HG03097 (cell line): ENCODE data around the gene ADGRA3.

ENCODE experiments used
- ATAC-seq: cut with Tn5 transposase; IDR thresholded peaks from one replicate; pipeline ENCODE4 v1.9.1; 2021; ENCODE audit not compliant: unreplicated experiment, low FRiP score

Gene ADGRA3

GRCh38 chr4:22515888-22516541 is at the start of gene ADGRA3:
ADGRA3 (minus strand) TSS chr4:22516066; CDS start chr4:22515784, 282 bp downstream.
- no peak for ATAC-seq

GRCh38 chr4:22556495-22556894 is 40.6 kb upstream of the ADGRA3 start:
- ATAC-seq: no peak

GRCh38 chr4:22554670-22555069 is 38.8 kb upstream of the ADGRA3 start:
- no peak for ATAC-seq

GRCh38 chr4:22553560-22553959 is 37.7 kb upstream of the ADGRA3 start:
- ATAC-seq: no peak

- ATAC-seq: no peak
These were observed 36.9 kb upstream of the ADGRA3 start for GRCh38 chr4:22552812-22553211.

- ATAC-seq: no peak
These were observed 35.7 kb upstream of the ADGRA3 start for GRCh38 chr4:22551550-22551949.

- no peak for ATAC-seq
These were observed 30.4 kb upstream of the ADGRA3 start for GRCh38 chr4:22546299-22546698.

- no peak for ATAC-seq
These were observed 23.4 kb upstream of the ADGRA3 start for GRCh38 chr4:22539251-22539650.

GRCh38 chr4:22537864-22538263 is 22.0 kb upstream of the ADGRA3 start:
- no peak for ATAC-seq

- no peak for ATAC-seq
These were observed 18.5 kb upstream of the ADGRA3 start for GRCh38 chr4:22534374-22534773.

GRCh38 chr4:22532896-22533295 is 17.0 kb upstream of the ADGRA3 start:
- no peak for ATAC-seq

GRCh38 chr4:22532117-22532516 is 16.3 kb upstream of the ADGRA3 start:
- no peak for ATAC-seq

- ATAC-seq: no peak
These were observed 15.6 kb upstream of the ADGRA3 start for GRCh38 chr4:22531311-22532019.

GRCh38 chr4:22524895-22525294 is 9.0 kb upstream of the ADGRA3 start:
- no peak for ATAC-seq

GRCh38 chr4:22522706-22523501 is 7.0 kb upstream of the ADGRA3 start:
- no peak for ATAC-seq

- no peak for ATAC-seq
These were observed 6.3 kb upstream of the ADGRA3 start for GRCh38 chr4:22522206-22522605.

- ATAC-seq: no peak
These were observed 5.4 kb upstream of the ADGRA3 start for GRCh38 chr4:22521240-22521639.

GRCh38 chr4:22515145-22515887 is 550 bp downstream of the ADGRA3 start:
- no peak for ATAC-seq

GRCh38 chr4:22514481-22514880 is 1.4 kb downstream of the ADGRA3 start:
- no peak for ATAC-seq

GRCh38 chr4:22514001-22514400 is 1.9 kb downstream of the ADGRA3 start:
- ATAC-seq: no peak

- ATAC-seq: no peak
These were observed 3.6 kb downstream of the ADGRA3 start for GRCh38 chr4:22512306-22512705.
